Stimulated activated CD8-positive, alpha-beta memory T cell treated with anti-CD3 and anti-CD28 coated beads, Interleukin-7, amount 100 ng/mL, for 1 hour (primary cell): ENCODE results near the gene MLXIP.
"Not testable (repeated sequence)": the region's sequence is repeated elsewhere in the genome, so short reads cannot be mapped to it uniquely, and the experiment has no call there.

ENCODE experiments used
- DNase-seq, 2 donors: peaks; one replicate each; pipeline ENCODE4 v3.0.0-alpha.2; 2020; ENCODE audit warnings: low read depth in 2 of 2

MLXIP gene

GRCh38 chr12:122148657-122149056 lies 70.1 kb downstream of the MLXIP start:
- no peak for DNase-seq

GRCh38 chr12:122150127-122150681 lies 71.6 kb downstream of the MLXIP start:
- DNase-seq, result no peak

- DNase-seq, result no peak
Measured at GRCh38 chr12:122152754-122153153, 74.2 kb downstream of the MLXIP start.

GRCh38 chr12:122155705-122156104 lies 77.1 kb downstream of the MLXIP start:
- DNase-seq, result no peak

GRCh38 chr12:122158700-122159285 lies 80.2 kb downstream of the MLXIP start:
- no peak for DNase-seq

GRCh38 chr12:122159882-122160281 lies 81.3 kb downstream of the MLXIP start:
- no peak for DNase-seq

GRCh38 chr12:122160761-122161160 lies 82.2 kb downstream of the MLXIP start:
- no peak for DNase-seq

- no peak for DNase-seq
Measured at GRCh38 chr12:122161682-122162081, 83.1 kb downstream of the MLXIP start.

- DNase-seq, result no peak
Measured at GRCh38 chr12:122162976-122163375, 84.4 kb downstream of the MLXIP start.

GRCh38 chr12:122166422-122167349 lies 88.1 kb downstream of the MLXIP start:
- no peak for DNase-seq

- no peak for DNase-seq
Measured at GRCh38 chr12:122167356-122167925, 88.9 kb downstream of the MLXIP start.

GRCh38 chr12:122168492-122168891 lies 89.9 kb downstream of the MLXIP start:
- no peak for DNase-seq

GRCh38 chr12:122171399-122171798 lies 92.8 kb downstream of the MLXIP start:
- no peak for DNase-seq

- no peak for DNase-seq
Measured at GRCh38 chr12:122172262-122172939, 93.8 kb downstream of the MLXIP start.

GRCh38 chr12:122174155-122174845 lies 95.7 kb downstream of the MLXIP start, which contains the start of gene IL31:
Gene IL31 (minus strand): TSS chr12:122174221. CDS start chr12:122174172, 49 bp downstream.
- no peak for DNase-seq

GRCh38 chr12:122176473-122176872 lies 97.9 kb downstream of the MLXIP start:
- DNase-seq, result not testable (repeated sequence)

- no peak for DNase-seq
Measured at GRCh38 chr12:122182887-122183587, 104.5 kb downstream of the MLXIP start, which contains the start of gene LRRC43. Gene LRRC43 (plus strand): TSS chr12:122183123. CDS start chr12:122183145, 22 bp downstream.

- no peak for DNase-seq
Measured at GRCh38 chr12:122183588-122183940, 105.0 kb downstream of the MLXIP start.

- DNase-seq, result no peak
Measured at GRCh38 chr12:122184517-122184916, 106.0 kb downstream of the MLXIP start.

GRCh38 chr12:122185079-122185478 lies 106.5 kb downstream of the MLXIP start:
- no peak for DNase-seq
